GM15510 (cell line): ENCODE results near the gene RNF168.

Experiments used
- POLR2A ChIP-seq: IDR thresholded peaks from 3 replicates; pipeline ENCODE4 v1.6.1; 2011; ENCODE audit warnings: borderline replicate concordance; ENCODE audit not compliant: insufficient read length; ENCODE audit errors: extremely low read depth

The RNF168 gene

DNA sequence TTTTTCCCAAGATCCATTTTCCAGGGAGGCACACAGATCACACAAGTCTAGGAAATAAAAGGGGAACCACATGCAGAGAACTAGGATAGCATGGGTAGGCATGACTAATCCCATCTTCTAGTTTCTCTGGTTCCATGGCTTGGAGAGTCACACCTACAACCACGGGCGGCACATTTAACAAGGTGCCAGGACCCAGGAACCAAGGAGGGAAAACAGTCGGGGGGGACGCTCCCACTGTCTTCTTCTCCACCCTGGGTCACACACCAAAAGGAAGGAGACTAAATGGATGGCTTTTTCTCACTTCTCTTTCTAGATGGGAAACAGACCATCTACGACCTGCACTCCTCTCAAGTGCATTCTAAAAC, 16.1 kb upstream of the RNF168 start:
- TF ChIP-seq POLR2A, result no peak

DNA sequence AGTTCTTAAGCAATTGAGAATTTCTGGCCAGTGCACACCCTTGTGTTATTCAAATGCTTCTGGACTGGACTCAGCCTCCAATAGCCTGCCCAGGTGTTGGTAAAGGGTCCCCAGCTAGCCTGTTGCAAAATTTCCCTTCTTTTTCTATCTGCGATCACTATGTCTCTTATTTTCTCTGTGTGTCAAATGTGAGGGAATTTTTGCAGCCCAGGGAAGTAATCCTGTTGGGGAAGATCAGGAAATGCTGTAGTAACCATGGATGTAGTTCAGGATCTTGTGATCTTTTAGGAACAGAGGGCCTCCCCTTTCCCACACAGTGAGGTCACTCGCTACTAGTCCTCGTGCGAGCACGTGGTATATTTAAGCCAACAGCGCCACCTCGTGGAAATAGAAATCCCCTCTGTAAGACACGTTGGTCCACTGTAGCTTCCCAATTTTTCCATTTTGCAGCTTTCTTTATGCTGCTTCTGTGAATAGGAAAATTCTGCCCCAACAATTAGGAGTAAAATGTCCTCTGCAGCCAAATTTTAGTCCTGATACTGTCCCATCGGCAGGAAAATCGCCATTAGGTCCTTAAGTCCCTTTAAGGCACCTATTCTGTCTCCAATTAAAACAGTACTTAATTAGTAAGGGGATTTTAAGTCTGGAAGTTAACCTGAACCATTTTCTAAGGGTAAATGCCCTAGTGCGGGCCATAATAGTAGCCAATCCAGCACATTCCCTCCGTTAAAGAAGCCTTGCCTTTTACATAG, 15.6 kb upstream of the RNF168 start:
- no peak for TF ChIP-seq POLR2A

DNA sequence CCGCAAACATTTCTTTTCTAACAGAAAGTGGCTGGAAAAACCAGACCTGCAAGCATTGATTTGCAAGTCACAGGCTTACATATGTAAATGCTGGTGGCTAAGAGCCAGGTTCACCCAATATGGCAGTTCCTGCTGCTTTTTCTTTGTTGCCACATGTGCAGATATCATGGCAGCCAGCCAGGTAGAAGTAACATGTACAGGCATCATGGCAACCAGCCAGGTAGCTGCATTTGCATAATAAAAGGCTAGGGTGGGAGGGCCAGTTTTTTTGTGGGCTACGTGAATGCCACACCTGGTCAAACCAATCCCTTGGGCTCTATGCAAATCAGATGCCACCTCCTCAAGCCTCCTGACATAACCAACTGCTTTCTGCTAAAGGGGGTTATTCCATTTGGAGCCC, 14.4 kb upstream of the RNF168 start:
- no peak for TF ChIP-seq POLR2A

DNA sequence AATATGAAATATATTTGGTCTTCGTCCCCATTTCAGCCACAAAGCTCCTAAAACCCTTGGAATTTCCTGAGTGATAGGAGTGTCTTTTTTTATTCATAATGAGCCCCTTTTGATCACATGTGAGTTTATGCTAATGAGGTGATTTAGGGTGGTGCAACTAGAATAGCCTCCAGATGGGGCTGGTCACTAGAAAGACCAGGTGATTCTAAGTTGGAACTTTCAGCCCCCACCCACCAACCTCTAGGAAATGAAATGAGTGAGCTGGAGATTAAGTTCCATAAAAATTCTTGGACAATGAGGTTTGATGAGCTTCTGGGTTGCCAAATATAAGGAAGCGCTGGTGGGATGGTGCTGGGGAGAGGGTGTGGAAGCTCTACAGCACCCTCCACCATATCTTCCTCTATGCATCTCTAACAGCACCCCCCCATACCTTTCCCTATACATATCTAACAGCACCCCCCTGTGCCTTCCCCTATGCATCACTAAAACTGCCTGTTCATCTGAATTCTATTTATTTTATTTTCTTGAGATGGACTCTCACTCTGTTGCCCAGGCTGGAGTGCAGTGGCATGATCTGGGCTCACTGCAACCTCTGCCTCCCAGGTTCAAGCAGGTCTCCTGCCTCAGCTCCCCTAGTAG, 13.7 kb upstream of the RNF168 start:
- TF ChIP-seq POLR2A, result no peak

DNA sequence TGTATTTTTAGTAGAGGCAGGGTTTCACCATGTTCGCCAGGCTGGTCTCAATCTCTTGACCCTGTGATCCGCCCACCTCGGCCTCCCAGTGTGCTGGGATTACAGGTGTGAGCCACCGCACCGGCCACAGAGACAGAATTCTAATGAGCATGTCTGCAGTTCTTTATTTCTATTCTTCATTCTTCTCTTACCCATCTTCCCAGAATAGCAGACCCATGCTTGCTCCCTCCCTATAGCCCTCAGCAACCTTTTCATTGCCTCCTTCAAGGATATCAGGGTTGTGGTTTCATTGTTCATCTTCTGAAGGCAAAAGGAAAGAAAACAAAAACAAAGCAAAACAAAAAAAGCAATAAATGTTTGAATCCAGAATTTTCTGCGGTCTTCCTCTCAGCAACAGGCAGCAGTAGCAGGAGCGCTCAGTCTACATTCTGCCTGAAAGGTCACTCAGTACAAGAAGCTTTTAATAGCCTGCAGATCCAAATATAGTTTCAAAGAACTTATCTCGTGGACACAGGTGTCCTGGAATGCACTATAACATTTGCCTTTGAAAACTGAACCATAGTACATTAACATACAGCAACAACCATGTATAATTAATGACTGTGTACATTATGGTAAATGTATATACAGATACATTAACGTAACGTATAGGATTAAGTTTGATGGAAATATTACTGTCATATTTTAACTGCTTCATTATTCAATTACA, 11.5 kb upstream of the RNF168 start, which contains the start of gene SMCO1:
Gene SMCO1, minus strand, starts transcription at position 434 of the 709 bp plus-strand sequence. Its CDS starts 137 bp downstream, at position 297.
- TF ChIP-seq POLR2A, result no peak

DNA sequence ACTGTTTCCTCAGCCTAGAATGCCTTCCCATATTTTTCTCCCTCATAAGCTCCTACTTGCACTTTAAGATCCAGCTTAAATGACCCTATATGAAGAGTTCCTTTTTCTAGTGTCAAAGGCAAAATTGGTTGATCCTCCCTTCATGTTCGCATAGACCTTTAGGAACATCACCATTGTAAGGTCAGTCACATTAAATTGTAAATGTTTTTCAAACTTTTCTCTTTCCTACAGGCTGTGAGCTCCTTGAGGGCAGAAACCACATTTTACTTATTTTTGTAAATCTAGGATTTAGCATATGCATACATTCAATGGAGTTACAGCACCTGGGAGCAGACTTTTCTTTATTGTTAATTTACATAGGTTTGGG, 10.8 kb upstream of the RNF168 start:
- no peak for TF ChIP-seq POLR2A

DNA sequence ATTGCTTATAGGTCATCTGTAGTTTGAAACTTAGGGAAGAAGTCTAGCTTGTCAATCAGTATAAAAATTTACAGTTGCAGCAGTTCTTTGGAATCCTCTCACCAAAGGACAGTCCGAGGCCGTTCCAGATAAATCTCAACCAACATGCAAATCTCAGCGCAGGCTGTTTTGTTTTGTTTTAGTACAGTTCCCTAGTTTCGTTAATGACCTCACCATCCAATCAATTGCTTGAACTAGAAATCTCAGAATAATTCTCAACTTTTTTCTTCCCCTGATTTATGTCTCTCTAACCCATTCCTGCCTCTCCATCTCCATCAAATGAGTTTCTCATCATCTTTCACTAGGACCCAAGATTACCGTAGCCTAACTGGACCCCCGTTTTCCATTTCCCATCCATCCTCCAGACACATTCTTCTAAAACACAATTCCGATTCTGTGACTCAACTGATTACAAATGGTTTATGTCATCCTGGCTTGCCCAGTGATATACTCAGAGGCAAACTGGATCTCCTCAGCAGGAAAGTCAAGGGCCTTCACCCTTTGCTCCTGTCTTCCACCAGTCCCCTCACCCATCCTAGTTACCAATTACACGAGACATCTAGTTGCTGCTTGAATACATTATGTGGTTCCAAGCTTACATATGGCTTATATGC, 10.3 kb upstream of the RNF168 start:
- TF ChIP-seq POLR2A, result no peak

DNA sequence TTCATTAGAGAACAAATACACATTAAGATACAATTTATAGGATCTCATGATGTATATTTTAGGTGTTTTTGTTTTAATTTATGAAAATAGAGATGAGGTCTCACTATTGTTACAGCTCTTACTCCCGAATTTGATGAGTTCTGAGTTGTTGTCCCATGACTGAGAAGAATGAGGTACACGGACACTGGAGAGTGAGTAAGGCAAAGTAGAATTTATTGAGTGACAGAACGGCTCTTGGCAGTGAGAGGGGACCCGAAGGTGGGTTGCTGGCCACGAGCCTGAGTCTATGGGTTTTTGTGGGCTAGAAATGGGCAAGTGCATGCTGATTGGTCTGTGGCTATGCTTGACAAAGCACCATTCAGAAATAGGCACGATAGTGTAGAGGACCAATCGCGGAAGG, 3.1 kb upstream of the RNF168 start:
- no peak for TF ChIP-seq POLR2A

DNA sequence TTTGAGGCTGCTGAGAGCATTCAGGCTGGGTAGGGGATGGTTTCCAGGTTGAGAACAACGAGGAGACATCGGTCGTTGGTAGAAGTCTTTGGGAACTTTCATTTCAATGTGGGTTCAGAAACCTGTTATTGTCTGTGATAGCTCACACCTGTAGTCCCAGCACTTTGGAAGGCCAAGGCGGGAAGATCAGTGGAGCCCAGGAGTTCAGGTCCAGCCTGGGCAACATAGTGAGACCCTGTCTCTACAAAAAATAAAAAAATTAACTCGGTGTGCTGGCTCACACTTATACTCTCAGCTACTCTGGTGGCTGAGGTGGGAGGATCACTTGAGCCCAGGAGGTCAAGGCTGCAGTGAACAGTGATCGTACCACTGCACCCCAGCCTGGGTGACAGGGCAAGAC, 988 bp upstream of the RNF168 start:
- TF ChIP-seq POLR2A, result no peak

DNA sequence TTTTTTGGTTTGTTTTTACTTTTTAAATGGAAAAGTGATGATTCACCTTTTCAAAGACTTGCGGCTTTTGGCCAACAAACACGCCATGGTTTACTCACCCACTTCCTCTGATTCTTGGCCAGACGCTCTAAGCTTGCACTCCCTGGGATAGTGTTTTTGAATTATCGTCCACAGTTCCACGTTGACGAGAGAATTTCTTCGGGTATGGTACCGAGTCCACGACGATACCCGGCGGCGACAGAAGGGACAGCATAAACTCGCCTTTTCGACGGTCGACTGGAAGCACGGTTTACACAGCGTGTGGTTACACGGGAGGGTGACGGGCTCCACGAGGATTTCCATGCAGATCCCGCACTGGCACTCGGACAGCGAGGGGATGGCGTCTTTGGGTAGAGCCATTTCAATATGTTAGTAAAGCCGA, 783 bp downstream of the RNF168 start:
- no peak for TF ChIP-seq POLR2A

DNA sequence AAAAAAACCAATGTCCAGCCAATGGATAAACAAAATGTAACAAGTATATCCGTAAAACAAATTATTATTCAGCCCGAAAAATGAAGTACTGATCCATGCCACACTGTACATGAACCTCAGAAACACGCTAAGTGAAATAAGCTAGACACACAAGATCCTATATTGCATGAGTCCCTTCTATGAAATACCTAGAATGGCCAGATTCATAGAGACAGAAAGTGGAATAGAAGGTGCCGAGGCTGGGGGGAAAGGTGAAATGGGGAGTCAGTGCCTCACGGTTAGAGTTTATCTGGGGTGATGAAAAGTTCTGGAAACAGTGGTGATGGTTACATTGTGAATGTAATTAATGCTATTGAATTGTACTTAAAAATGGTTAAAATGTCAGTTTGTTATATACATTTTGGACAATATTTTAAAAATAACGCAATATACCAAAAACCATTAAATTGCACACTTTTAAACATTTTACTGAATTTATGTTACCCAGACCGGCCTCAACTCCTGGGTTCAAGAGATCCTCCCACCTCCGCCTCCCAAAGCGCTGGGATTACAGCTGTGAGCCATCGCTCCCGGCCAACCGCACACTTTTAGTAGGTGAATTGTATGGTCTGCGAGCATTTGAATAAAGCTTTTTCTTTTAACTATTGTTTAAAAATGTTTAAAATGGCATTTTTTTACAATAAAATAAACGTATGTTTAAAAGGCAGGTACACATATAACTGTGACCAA, 2.1 kb downstream of the RNF168 start:
- no peak for TF ChIP-seq POLR2A

DNA sequence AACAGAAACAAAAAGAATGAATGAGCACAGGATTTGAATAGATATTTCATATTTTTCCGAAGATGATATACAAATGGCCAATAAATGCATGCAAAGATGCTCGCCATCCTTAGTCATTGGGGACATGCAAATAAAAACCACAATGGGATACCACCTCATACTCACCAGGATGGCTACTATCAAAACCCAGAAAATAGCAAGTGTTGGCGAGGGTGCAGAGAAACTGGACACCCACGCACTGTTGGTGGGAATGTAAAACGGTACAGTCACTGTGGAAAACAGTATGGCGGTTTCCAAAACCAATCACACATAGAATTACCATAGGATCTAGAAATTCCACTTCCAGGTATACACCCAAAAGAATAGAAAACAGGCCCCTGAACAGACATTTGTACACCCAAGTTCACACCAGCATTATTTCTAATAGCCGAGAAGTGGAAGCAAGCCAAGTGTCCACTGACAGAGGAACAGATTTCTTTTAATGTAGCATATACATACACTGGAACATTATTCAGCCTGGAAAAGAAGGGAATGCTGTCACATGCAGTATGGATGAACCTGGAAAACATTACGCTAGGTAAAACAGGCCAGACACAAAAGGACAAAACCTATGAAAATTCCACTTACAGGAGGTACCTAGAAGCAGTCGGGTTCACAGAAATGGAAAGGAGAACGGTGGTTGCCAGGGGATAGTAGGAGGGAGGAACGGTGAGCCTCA, 3.6 kb downstream of the RNF168 start:
- TF ChIP-seq POLR2A, result no peak

DNA sequence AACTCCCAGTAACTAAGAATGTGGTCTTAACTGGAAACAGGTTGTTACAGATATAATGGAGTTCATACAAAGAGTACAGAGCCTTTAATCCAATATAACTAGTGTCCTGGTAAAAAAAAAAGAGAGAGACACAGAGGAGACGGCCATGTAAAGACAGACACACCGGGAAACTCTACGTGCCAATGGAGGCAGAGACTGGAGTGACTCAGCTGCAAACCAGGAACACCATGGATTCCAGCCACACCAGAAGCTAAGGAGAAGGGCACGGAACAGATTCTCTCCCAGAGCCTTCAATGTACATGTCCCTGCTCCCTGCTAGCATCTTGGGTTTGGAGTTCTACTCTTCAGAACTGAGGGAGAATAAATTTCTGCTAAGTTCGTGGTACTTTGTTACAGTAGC, 4.5 kb downstream of the RNF168 start:
- no peak for TF ChIP-seq POLR2A

DNA sequence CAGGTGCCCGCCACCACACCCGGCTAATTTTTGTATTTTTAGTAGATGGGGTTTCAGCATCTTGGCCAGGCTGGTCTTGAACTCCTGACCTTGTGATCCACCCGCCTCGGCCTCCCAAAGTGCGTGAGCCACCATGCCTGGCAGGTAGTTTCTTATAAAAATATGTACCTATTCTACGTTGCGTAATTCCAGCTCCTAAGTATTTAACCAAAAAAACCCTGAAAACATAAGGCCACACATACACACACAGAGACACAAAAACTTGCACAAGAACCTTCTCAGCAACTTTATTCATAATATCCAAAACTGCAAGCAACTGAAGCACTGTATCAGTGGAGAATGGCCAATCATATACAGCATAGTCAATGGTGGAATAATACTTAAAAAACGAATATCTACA, 5.3 kb downstream of the RNF168 start:
- no peak for TF ChIP-seq POLR2A
